ENCODE results near the gene CKAP5.

The CKAP5 gene

GRCh38 chr11:46761807-46762206 lies 84.3 kb downstream of the CKAP5 start:
- DNase-seq = no peak

GRCh38 chr11:46760429-46761128 lies 85.5 kb downstream of the CKAP5 start:
- DNase-seq = no peak

- no peak for DNase-seq
Measured at GRCh38 chr11:46759196-46759595, 86.9 kb downstream of the CKAP5 start.

- DNase-seq = no peak
Measured at GRCh38 chr11:46755962-46756361, 90.1 kb downstream of the CKAP5 start.

- DNase-seq = no peak
Measured at GRCh38 chr11:46747150-46747549, 98.9 kb downstream of the CKAP5 start.

- no peak for DNase-seq
Measured at GRCh38 chr11:46745995-46746394, 100.1 kb downstream of the CKAP5 start.

- no peak for DNase-seq
Measured at GRCh38 chr11:46745328-46745727, 100.8 kb downstream of the CKAP5 start.

- no peak for DNase-seq
Measured at GRCh38 chr11:46743693-46744339, 102.3 kb downstream of the CKAP5 start.

- DNase-seq = no peak
Measured at GRCh38 chr11:46743043-46743442, 103.0 kb downstream of the CKAP5 start.

- DNase-seq = no peak
Measured at GRCh38 chr11:46741600-46742484, 104.2 kb downstream of the CKAP5 start.

GRCh38 chr11:46738887-46739286 lies 107.2 kb downstream of the CKAP5 start:
- no peak for DNase-seq

- no peak for DNase-seq
Measured at GRCh38 chr11:46737699-46738098, 108.4 kb downstream of the CKAP5 start.

- DNase-seq = no peak
Measured at GRCh38 chr11:46736615-46737014, 109.5 kb downstream of the CKAP5 start.

GRCh38 chr11:46736146-46736545 lies 109.9 kb downstream of the CKAP5 start:
- no peak for DNase-seq

GRCh38 chr11:46733234-46733633 lies 112.8 kb downstream of the CKAP5 start:
- DNase-seq = no peak

- no peak for DNase-seq
Measured at GRCh38 chr11:46731545-46731944, 114.5 kb downstream of the CKAP5 start.

GRCh38 chr11:46729110-46730027 lies 116.7 kb downstream of the CKAP5 start:
- DNase-seq = no peak

- no peak for DNase-seq
Measured at GRCh38 chr11:46728659-46729040, 117.4 kb downstream of the CKAP5 start.

- DNase-seq = no peak
Measured at GRCh38 chr11:46727952-46728658, 118.0 kb downstream of the CKAP5 start.

- no peak for DNase-seq
Measured at GRCh38 chr11:46726206-46726862, 119.7 kb downstream of the CKAP5 start.

Data from inflammatory macrophage treated with lipopolysaccharide for 1 hour (primary cell).